Stomach (tissue), 4 donors: ENCODE measurements around the gene PFKFB3.

Experiments used
- CTCF ChIP-seq, 7 experiments: fragments of 450-650 bp in 4 of 7; fragments of 200-600 bp in 3 of 7; sonication (generic) in 3 of 7; IDR thresholded peaks; one replicate each; pipeline ENCODE4 v1.5.1; 2016 to 2019; ENCODE audit warnings: antibody characterized with exemption in 7 of 7, control low read depth in 2 of 7, mild to moderate bottlenecking in 1 of 7
- EP300 ChIP-seq: sonication (generic); formaldehyde crosslinking; IDR thresholded peaks from one replicate; pipeline ENCODE4 v1.6.1; 2017; ENCODE audit warnings: antibody characterized with exemption
- POLR2A ChIP-seq, 4 donors: fragments of 450-650 bp; IDR thresholded peaks; one replicate each; pipeline ENCODE4 v1.6.1; 2016; ENCODE audit warnings: antibody characterized with exemption in 4 of 4, control low read depth in 2 of 4, mild to moderate bottlenecking in 1 of 4, moderate library complexity in 1 of 4
- POLR2AphosphoS5 ChIP-seq, 3 donors: sonication (generic); formaldehyde crosslinking; IDR thresholded peaks; one replicate each; pipeline ENCODE4 v1.6.1; 2016; ENCODE audit warnings: antibody characterized with exemption in 3 of 3

DNA sequence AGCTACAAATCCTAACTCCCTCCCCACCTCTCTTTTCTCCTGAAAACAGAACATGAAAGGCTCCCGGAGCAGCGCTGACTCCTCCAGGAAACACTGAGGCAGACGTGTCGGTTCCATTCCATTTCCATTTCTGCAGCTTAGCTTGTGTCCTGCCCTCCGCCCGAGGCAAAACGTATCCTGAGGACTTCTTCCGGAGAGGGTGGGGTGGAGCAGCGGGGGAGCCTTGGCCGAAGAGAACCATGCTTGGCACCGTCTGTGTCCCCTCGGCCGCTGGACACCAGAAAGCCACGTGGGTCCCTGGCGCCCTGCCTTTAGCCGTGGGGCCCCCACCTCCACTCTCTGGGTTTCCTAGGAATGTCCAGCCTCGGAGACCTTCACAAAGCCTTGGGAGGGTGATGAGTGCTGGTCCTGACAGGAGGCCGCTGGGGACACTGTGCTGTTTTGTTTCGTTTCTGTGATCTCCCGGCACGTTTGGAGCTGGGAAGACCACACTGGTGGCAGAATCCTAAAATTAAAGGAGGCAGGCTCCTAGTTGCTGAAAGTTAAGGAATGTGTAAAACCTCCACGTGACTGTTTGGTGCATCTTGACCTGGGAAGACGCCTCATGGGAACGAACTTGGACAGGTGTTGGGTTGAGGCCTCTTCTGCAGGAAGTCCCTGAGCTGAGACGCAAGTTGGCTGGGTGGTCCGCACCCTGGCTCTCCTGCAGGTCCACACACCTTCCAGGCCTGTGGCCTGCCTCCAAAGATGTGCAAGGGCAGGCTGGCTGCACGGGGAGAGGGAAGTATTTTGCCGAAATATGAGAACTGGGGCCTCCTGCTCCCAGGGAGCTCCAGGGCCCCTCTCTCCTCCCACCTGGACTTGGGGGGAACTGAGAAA, 30.4 kb downstream of the PFKFB3 start:
- no peak for TF ChIP-seq POLR2A (IDR thresholded peaks at IDR 0.05)
- no peak for TF ChIP-seq CTCF (IDR thresholded peaks at IDR 0.05)
- no peak for TF ChIP-seq EP300
- TF ChIP-seq POLR2AphosphoS5 (IDR thresholded peaks at IDR 0.05), result no peak
